Right renal cortex interstitium (tissue), 3 donors: Measurements from ENCODE around the gene CTU2. TPM values are rescaled to one million over a fixed set of nuclear protein-coding genes. Genes with fewer than 3 reads are reported as not detected.

ENCODE experiments used
- DNase-seq, 3 donors: peaks; one replicate each; pipeline ENCODE4 v3.0.0-alpha.2; 2013; ENCODE audit warnings: low read depth in 3 of 3, low spot score in 2 of 3
- polyA plus RNA-seq, 3 donors: library from polyadenylated mRNA; unstranded; fragments of 120-200 nt; gene quantifications; one replicate each; pipeline ENCODE4 v1.2.1, GENCODE V29; 2013; ENCODE audit not compliant: insufficient read length in 3 of 3

Gene CTU2
- polyA plus RNA-seq, 3 donors: 8.7 to 11.2 (median 10.1) TPM

- no peak for DNase-seq
Measured at GRCh38 chr16:88713054-88713453, 6.8 kb downstream of the CTU2 start.

- no peak for DNase-seq
Measured at GRCh38 chr16:88713568-88714419, 7.5 kb downstream of the CTU2 start.

GRCh38 chr16:88714420-88715302 is 8.4 kb downstream of the CTU2 start:
- no peak for DNase-seq

GRCh38 chr16:88715312-88716190 is 9.2 kb downstream of the CTU2 start:
- no peak for DNase-seq

- no peak for DNase-seq
Measured at GRCh38 chr16:88716201-88716600, 9.9 kb downstream of the CTU2 start.

GRCh38 chr16:88716601-88717001 is 10.3 kb downstream of the CTU2 start:
- no peak for DNase-seq

- no peak for DNase-seq
Measured at GRCh38 chr16:88718178-88718577, 11.9 kb downstream of the CTU2 start.

GRCh38 chr16:88719267-88719932 is 13.1 kb downstream of the CTU2 start:
- no peak for DNase-seq

- no peak for DNase-seq
Measured at GRCh38 chr16:88719933-88720296, 13.6 kb downstream of the CTU2 start.

- DNase-seq: no peak
Measured at GRCh38 chr16:88720396-88720970, 14.2 kb downstream of the CTU2 start.

GRCh38 chr16:88721236-88721635 is 14.9 kb downstream of the CTU2 start:
- DNase-seq: no peak

GRCh38 chr16:88721815-88722755 is 15.8 kb downstream of the CTU2 start:
- no peak for DNase-seq

- no peak for DNase-seq
Measured at GRCh38 chr16:88722784-88723506, 16.6 kb downstream of the CTU2 start.

GRCh38 chr16:88723507-88723887 is 17.2 kb downstream of the CTU2 start:
- DNase-seq: no peak

GRCh38 chr16:88723911-88724310 is 17.6 kb downstream of the CTU2 start:
- DNase-seq: no peak

- no peak for DNase-seq
Measured at GRCh38 chr16:88724855-88725555, 18.7 kb downstream of the CTU2 start.

- DNase-seq: no peak
Measured at GRCh38 chr16:88725609-88726407, 19.5 kb downstream of the CTU2 start.
